Raji (cell line): Measurements from ENCODE around the gene B3GNT3.

Experiments
- POLR2A ChIP-seq: IDR thresholded peaks from 2 replicates; pipeline ENCODE4 v1.6.1; 2011; ENCODE audit warnings: low read depth, low read length, control low read depth; ENCODE audit not compliant: insufficient read depth

B3GNT3 gene

GRCh38 chr19:17855280-17856152 is 60.6 kb downstream of the B3GNT3 start:
- TF ChIP-seq POLR2A, result no peak

GRCh38 chr19:17859533-17860330 is 64.8 kb downstream of the B3GNT3 start, which contains the start of gene RPL18A:
Gene RPL18A (plus strand): TSS chr19:17859910. CDS start chr19:17859957, 47 bp downstream.
- peak; percentile 85 for TF ChIP-seq POLR2A

GRCh38 chr19:17860331-17860992 is 65.5 kb downstream of the B3GNT3 start:
- TF ChIP-seq POLR2A, result 0 out of 2 replicates have a peak, but pooled peaks have one; percentile 18

- no peak for TF ChIP-seq POLR2A
Observed at GRCh38 chr19:17860993-17861360, 66.0 kb downstream of the B3GNT3 start.

GRCh38 chr19:17861542-17862402 is 66.8 kb downstream of the B3GNT3 start:
- no peak for TF ChIP-seq POLR2A

GRCh38 chr19:17862711-17863519 is 68.0 kb downstream of the B3GNT3 start:
- no peak for TF ChIP-seq POLR2A
